ENCODE data around the gene AXIN2. TPM values are rescaled to one million over a fixed set of nuclear protein-coding genes. Genes with fewer than 3 reads are reported as not detected.
"Not testable (repeated sequence)": the region's sequence is repeated elsewhere in the genome, so short reads cannot be mapped to it uniquely, and the experiment has no call there.

AXIN2 gene
- total and polyA plus RNA-seq, 8 donors: 25.0 to 65.7 (median 59.5) TPM

DNA sequence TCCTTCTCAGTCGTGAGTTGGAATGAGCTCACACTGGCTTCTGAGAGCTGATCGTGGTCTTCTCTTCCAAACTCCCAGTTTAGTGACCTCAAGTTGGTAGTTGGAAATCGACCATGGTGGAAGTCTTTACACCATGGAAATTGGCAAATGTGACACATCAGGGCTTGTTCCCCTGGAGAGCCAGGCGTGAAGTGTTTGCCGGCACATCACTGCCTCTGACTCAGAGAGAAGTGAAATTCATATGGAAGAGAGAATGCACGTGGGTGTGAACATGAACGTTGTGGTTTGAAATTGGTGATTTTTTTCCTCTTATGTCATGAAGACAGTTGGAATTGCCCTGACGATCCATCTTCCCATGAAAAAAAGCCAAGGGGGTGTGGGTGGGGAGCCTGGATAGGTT is 47.4 kb downstream of the AXIN2 start:
- Histone ChIP-seq H3K4me3 (no peak overlapping the region), H3K27ac (peak overlapping the region in 1 of 2 donors; percentile 76), H3K4me1 (peaks cover 0 to 22% of the 10 kb centered on the region in 2 donors), H3K27me3 (no peaks in the 10 kb centered on the region), H3K9me3 (no peaks in the 10 kb centered on the region), H3K36me3 (no peaks in the 10 kb centered on the region)
- ATAC-seq (peak; percentile 32), DNase-seq (no peak)
- no peak for TF ChIP-seq CTCF (IDR thresholded peaks at IDR 0.05)
- intact Hi-C loops (cut with DNase I): no loop called here

- H3K36me3 ChIP-seq: no peaks in the 10 kb centered on the region
- H3K27ac ChIP-seq: no peak overlapping the region
- peaks cover 0 to 21% of the 10 kb centered on the region in 2 donors for H3K4me1 ChIP-seq
- H3K9me3 ChIP-seq: no peaks in the 10 kb centered on the region
- DNase-seq (no peak), ATAC-seq (no peak)
- TF ChIP-seq CTCF (IDR thresholded peaks at IDR 0.05): no peak
- no peak overlapping the region for H3K4me3 ChIP-seq
- intact Hi-C loops (cut with DNase I): no loop called here
- no peaks in the 10 kb centered on the region for H3K27me3 ChIP-seq
These were observed 50.1 kb downstream of the AXIN2 start for GRCh38 chr17:65511316-65511715.

DNA sequence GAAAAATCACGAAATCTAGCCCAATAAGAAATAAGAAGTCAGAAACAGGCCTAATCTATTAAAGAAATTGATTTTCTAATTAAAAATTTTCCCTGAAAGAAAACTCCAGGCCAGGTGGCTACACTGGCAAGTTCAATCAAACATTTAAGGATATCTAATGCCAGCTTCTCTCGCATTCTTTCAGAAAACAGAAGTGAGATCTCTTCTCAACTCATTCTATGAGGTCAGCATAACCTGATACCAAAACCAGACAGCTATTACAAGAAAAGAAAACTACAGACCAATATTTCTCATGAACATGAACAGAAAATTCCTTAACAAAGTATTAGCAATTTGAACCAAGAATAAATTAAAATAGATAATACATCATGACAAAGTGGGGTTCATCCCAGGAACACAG is 52.4 kb downstream of the AXIN2 start:
- Histone ChIP-seq H3K36me3 (no peaks in the 10 kb centered on the region), H3K27me3 (no peaks in the 10 kb centered on the region), H3K4me1 (no peaks in the 10 kb centered on the region), H3K4me3 (no peak overlapping the region), H3K27ac (no peak overlapping the region), H3K9me3 (no peaks in the 10 kb centered on the region)
- TF ChIP-seq CTCF (IDR thresholded peaks at IDR 0.05): no peak
- intact Hi-C loops (cut with DNase I): no loop called here
- no peak for DNase-seq
- no peak for ATAC-seq

DNA sequence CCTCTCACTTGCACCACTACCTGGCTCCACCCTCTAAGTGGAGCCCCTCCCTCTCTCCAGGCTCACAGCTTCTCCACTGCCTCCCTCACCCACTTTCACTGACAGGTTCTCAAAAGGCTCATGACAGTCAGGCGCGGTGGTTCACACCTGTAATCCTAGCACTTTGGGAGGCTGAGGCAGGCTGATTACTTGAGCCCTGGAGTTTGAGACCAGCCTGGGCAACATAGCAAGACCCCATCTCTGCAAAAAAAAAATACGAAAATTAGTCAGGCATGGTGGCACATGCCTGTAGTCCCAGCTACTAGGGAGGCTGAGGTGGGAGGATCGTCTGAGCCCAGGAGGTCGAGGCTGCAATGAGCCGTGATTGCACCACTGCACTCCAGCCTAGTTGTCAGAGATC is 56.8 kb downstream of the AXIN2 start:
- H3K36me3 ChIP-seq; H3K4me3 ChIP-seq; intact Hi-C loops (cut with DNase I); H3K4me1 ChIP-seq; H3K27me3 ChIP-seq; ATAC-seq; DNase-seq; H3K9me3 ChIP-seq; H3K27ac ChIP-seq: not testable (repeated sequence)

GRCh38 chr17:65504141-65504540 is 57.3 kb downstream of the AXIN2 start:
- no peak for DNase-seq
- no peak for TF ChIP-seq CTCF (IDR thresholded peaks at IDR 0.05)
- Histone ChIP-seq H3K36me3 (no peaks in the 10 kb centered on the region), H3K27ac (no peak overlapping the region), H3K27me3 (no peaks in the 10 kb centered on the region), H3K9me3 (no peaks in the 10 kb centered on the region), H3K4me3 (no peak overlapping the region), H3K4me1 (no peaks in the 10 kb centered on the region)
- intact Hi-C loops (cut with DNase I): no loop called here
- ATAC-seq: no peak

GRCh38 chr17:65503557-65503956 is 57.9 kb downstream of the AXIN2 start:
- DNase-seq: no peak
- TF ChIP-seq CTCF (IDR thresholded peaks at IDR 0.05): no peak

More at GRCh38 chr17:65503557-65503956, 57.9 kb downstream of the AXIN2 start:
- Histone ChIP-seq H3K4me1 (no peaks in the 10 kb centered on the region), H3K27me3 (no peaks in the 10 kb centered on the region), H3K36me3 (no peaks in the 10 kb centered on the region), H3K27ac (no peak overlapping the region), H3K4me3 (no peak overlapping the region), H3K9me3 (no peaks in the 10 kb centered on the region)
- intact Hi-C loops (cut with DNase I): no loop called here
- no peak for ATAC-seq
